ENCODE data around the gene ZNF44. TPM values are rescaled to one million over a fixed set of nuclear protein-coding genes. Genes with fewer than 3 reads are reported as not detected.

ZNF44 gene
- total and polyA plus RNA-seq, 7 donors: 2.6 to 8.5 (median 5.8) TPM

DNA sequence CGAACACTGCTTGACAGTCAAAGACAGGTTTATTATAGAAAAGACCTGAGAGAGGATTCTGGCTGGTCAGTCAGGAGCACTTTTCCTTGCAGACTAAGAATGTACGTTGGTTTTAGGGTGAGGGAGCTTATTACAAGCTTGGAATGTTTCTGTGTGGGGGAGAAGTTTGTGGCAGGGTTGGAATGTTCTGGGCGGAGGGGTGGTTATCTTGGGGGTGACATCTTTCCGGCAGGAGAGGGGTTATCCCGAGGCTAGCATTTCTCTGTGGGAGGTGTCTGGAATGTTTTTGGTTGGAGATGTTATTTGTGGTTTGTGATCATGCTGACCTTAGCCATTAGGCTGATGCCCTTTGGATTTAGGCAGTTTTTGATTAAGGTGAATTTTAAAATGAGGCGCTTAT lies 70.0 kb downstream of the ZNF44 start:
- ATAC-seq: no peak
- peaks cover 12% of the 10 kb centered on the region for H3K9me3 ChIP-seq
- DNase-seq: no peak
- H3K4me3 ChIP-seq: no peak overlapping the region
- 92 to 95% (median 94%) methylated on average over 6 of the region's 6 CpGs for WGBS, 3 donors
- TF ChIP-seq, protein P1, sequence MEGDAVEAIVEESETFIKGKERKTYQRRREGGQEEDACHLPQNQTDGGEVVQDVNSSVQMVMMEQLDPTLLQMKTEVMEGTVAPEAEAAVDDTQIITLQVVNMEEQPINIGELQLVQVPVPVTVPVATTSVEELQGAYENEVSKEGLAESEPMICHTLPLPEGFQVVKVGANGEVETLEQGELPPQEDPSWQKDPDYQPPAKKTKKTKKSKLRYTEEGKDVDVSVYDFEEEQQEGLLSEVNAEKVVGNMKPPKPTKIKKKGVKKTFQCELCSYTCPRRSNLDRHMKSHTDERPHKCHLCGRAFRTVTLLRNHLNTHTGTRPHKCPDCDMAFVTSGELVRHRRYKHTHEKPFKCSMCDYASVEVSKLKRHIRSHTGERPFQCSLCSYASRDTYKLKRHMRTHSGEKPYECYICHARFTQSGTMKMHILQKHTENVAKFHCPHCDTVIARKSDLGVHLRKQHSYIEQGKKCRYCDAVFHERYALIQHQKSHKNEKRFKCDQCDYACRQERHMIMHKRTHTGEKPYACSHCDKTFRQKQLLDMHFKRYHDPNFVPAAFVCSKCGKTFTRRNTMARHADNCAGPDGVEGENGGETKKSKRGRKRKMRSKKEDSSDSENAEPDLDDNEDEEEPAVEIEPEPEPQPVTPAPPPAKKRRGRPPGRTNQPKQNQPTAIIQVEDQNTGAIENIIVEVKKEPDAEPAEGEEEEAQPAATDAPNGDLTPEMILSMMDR (IDR thresholded peaks at IDR 0.05): no peak
- H3K27me3 ChIP-seq (ENCODE audit: insufficient read depth in 3 of 3, low read length in 2 of 3): no peaks in the 10 kb centered on the region
- intact Hi-C loops (cut with DNase I): no loop called here
- no peaks in the 10 kb centered on the region for H3K4me1 ChIP-seq
- H3K36me3 ChIP-seq (ENCODE audit: insufficient read depth in 1 of 2, low read depth in 1 of 2): peaks cover 0 to 29% of the 10 kb centered on the region in 2 donors
- H3K27ac ChIP-seq: no peak overlapping the region

DNA sequence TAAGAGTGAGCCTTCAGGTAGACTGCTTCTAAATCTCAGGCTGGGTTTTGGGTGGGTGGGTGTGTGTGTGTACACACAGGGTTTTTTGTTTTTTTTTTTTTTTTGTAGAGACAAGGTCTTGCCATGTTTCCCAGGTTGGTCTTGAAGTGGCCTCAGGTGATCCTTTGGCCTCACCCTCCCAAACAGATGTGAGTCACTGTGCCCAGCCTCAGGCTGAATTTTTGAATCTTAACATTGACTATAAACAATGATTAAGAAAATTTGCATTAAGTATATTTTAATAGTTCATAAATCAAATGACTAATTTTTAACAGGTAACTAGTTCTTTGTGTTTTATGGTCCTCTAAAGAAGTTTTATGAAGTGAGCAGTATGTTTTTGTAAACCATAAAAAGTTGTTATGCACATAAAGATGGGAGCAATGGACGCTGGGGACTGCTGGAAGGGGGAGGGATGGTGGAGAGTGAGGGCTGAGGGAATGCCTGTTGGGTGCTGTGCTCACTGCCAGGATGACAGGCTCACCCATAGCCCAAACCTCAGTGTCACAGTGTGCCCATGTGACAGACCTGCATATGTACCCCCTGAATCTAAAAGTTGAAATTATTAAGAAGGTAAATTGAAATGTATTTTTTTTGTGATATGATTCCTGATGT lies 71.6 kb downstream of the ZNF44 start:
- H3K36me3 ChIP-seq (ENCODE audit: insufficient read depth in 1 of 2, low read depth in 1 of 2): peaks cover 0 to 29% of the 10 kb centered on the region in 2 donors

More for the DNA sequence above, 71.6 kb downstream of the ZNF44 start:
- no peak overlapping the region for H3K27ac ChIP-seq
- intact Hi-C loops (cut with DNase I): no loop called here
- TF ChIP-seq, protein P1 (IDR thresholded peaks at IDR 0.05): no peak
- H3K9me3 ChIP-seq: peaks cover 23% of the 10 kb centered on the region
- ATAC-seq (no peak), DNase-seq (no peak)
- no peaks in the 10 kb centered on the region for H3K27me3 ChIP-seq (ENCODE audit: insufficient read depth in 3 of 3, low read length in 2 of 3)
- WGBS, 3 donors: 73 to 93% (median 81%) methylated on average over 1 of the region's 1 CpG
- H3K4me1 ChIP-seq: no peaks in the 10 kb centered on the region
- no peak overlapping the region for H3K4me3 ChIP-seq

Other genes with a start within 250 kb of the ZNF44 start
- gene ZNF878, start 241.9 kb downstream of the ZNF44 start, total RNA-seq: not detected
- under 1 TPM in 2 of 3 donors, not detected in 1; 0.03 TPM for gene ZNF878, start 241.9 kb downstream of the ZNF44 start, polyA plus RNA-seq
- gene ZNF844, start 230.2 kb downstream of the ZNF44 start, total RNA-seq: 10 to 100 TPM in 1 of 4 donors, 1 to 10 TPM in 3; 4.1 to 12.2 (median 4.6) TPM
- gene ZNF844, start 230.2 kb downstream of the ZNF44 start, polyA plus RNA-seq: 1 to 10 TPM; 1.3 to 2.6 (median 2.3) TPM
- under 1 TPM in 3 of 4 donors, not detected in 1; 0.46 to 0.63 (median 0.52) TPM for gene ZNF20, start 154.5 kb downstream of the ZNF44 start, total RNA-seq
- 1 to 10 TPM in 1 of 3 donors, under 1 TPM in 2; 0.23 to 2.4 (median 0.44) TPM for gene ZNF20, start 154.5 kb downstream of the ZNF44 start, polyA plus RNA-seq
- gene ZNF625, start 138.1 kb downstream of the ZNF44 start, total RNA-seq: 1 to 10 TPM in 2 of 4 donors, under 1 TPM in 2; 0.36 to 2.9 (median 1.1) TPM
- gene ZNF625, start 138.1 kb downstream of the ZNF44 start, polyA plus RNA-seq: under 1 TPM in 2 of 3 donors, not detected in 1; 0.12 to 0.46 TPM
- 1 to 10 TPM; 2.1 to 3.7 (median 2.7) TPM for gene ZNF136, start 131.8 kb downstream of the ZNF44 start, total RNA-seq
- 1 to 10 TPM; 1.0 to 2.1 (median 1.8) TPM for gene ZNF136, start 131.8 kb downstream of the ZNF44 start, polyA plus RNA-seq
- gene ZNF563, start 38.8 kb upstream of the ZNF44 start, total RNA-seq: 1 to 10 TPM in 3 of 4 donors, under 1 TPM in 1; 0.84 to 2.5 (median 1.7) TPM
- 1 to 10 TPM in 2 of 3 donors, under 1 TPM in 1; 0.90 to 7.6 (median 1.2) TPM for gene ZNF563, start 38.8 kb upstream of the ZNF44 start, polyA plus RNA-seq
- gene ZNF442, start 70.8 kb upstream of the ZNF44 start, total RNA-seq: 1 to 10 TPM in 3 of 4 donors, under 1 TPM in 1; 0.66 to 2.2 (median 1.3) TPM
- gene ZNF442, start 70.8 kb upstream of the ZNF44 start, polyA plus RNA-seq: under 1 TPM; 0.13 to 0.56 (median 0.27) TPM
- 1 to 10 TPM; 1.9 TPM for gene ZNF799, start 106.4 kb upstream of the ZNF44 start, total RNA-seq
- 1 to 10 TPM; 1.7 to 3.4 (median 2.3) TPM for gene ZNF799, start 106.4 kb upstream of the ZNF44 start, polyA plus RNA-seq
- 1 to 10 TPM; 1.1 to 2.3 (median 1.2) TPM for gene ZNF443, start 146.1 kb upstream of the ZNF44 start, total RNA-seq
- gene ZNF443, start 146.1 kb upstream of the ZNF44 start, polyA plus RNA-seq: 1 to 10 TPM in 1 of 3 donors, under 1 TPM in 2; 0.79 to 1.5 (median 0.86) TPM
- 1 to 10 TPM in 3 of 4 donors, not detected in 1; 1.3 to 1.8 (median 1.7) TPM for gene ZNF709, start 189.9 kb upstream of the ZNF44 start, total RNA-seq
- under 1 TPM; 0.58 to 0.91 (median 0.68) TPM for gene ZNF709, start 189.9 kb upstream of the ZNF44 start, polyA plus RNA-seq